ENCODE data around the gene S100A7A. TPM values are rescaled to one million over a fixed set of nuclear protein-coding genes. Genes with fewer than 3 reads are reported as not detected.
A peak's percentile ranks its signal among the peaks of the same experiment; 100 is the strongest.

S100A7A gene
- total and polyA plus RNA-seq, 2 of the 4 experiments (the other 2 are of a cell fraction), result not detected

DNA sequence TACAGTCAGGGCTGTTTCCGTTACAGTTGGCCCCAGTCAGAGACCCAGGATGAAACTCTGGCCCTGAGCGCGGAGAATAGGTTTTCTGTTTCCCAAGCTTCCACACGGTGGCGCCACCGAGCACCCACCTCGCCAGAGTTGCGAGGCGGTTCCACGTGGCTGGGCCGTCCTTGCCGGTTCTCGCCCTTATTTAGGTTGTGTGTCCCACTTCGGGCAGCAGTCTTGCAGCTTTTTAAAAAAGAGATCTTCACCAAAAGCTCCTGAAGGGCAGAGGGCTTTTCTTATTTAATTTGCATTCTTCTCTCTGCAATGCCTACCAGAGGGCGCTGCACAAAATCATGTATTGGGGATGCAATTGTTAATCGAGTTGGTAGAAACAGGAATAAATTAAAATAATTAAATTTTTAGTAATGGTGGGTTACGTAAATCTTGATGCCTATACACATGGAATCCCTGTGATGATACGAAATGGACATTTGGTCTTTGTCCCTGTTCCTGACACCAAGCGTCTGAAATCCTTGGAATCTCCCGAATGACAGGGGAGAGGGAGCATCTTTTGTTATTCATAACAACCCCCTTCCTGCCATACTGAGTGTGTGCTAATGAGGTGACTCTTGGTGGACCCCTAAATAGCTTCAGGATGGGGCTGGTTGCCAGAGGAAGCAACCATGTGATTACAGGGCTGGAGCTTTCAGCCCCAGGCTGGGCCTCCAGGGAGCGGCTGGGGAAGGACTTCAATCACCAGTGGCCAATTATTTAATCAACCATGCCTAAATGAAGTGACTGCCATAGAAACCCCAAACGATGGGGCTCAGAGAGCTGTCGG lies 49.7 kb downstream of the S100A7A start (continued):
- TF ChIP-seq RCOR1 (IDR thresholded peaks at IDR 0.05; ENCODE audit: insufficient replicate concordance, low read length) (no peak), POLR2A (IDR thresholded peaks at IDR 0.05; ENCODE audit: low read depth, low read length) (no peak)

DNA sequence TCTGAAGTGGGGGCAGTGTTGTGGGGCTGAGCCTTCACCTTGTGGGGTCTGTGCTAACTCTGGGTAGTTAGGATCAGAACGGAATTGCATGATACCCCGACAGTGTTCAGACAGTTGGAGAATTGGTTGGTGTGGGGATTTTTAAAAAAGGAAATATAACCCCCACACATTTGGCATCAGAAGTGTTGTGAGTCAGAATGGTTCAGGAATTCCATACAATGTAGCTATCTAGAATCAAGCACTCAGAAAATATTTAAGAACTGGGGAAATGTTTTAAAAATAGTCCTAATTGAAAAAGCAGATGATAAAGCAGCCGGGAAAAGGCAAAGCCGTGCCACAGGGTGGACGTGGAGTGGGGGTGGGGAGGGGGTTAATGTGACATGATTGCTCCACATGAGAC lies 50.6 kb downstream of the S100A7A start:
- H3K79me1 ChIP-seq (ENCODE audit: low read depth in 1 of 2, low read length in 2 of 2), result no peaks in the 10 kb centered on the region
- POLR2A ChIA-PET (ENCODE audit: unreplicated experiment), result no interaction called here
- H2BK120ac ChIP-seq (ENCODE audit: low read depth, low read length), result no peak overlapping the region
- H3K4ac ChIP-seq (ENCODE audit: low read depth, low read length), result no peak overlapping the region
- H3K4me1 ChIP-seq (ENCODE audit: control insufficient read depth, insufficient read depth, low read length), result no peaks in the 10 kb centered on the region
- H3K4me3 ChIP-seq (ENCODE audit: insufficient read depth, low read depth, low read length), result no peak overlapping the region
- peaks cover 1% of the 10 kb centered on the region; the same call in 1 of the 2 replicates for H3K9me3 ChIP-seq (ENCODE audit: control insufficient read depth, insufficient read depth, low read length)
- H3K27me3 ChIP-seq (ENCODE audit: control insufficient read depth, insufficient read depth, low read length), result peaks cover 8% of the 10 kb centered on the region
- no peak overlapping the region for H2AK5ac ChIP-seq (ENCODE audit: low read depth, low read length)
- no peaks in the 10 kb centered on the region for H3K36me3 ChIP-seq (ENCODE audit: control insufficient read depth, insufficient read depth, low read length)
- H3K9me1 ChIP-seq (ENCODE audit: insufficient read depth, low read length), result no peaks in the 10 kb centered on the region
- dilution Hi-C loops (cut with HindIII; ENCODE audit: low sequenced_read_pairs, unreplicated experiment) (no loop called here), intact Hi-C loops (cut with micrococcal nuclease) (no loop called here), in situ Hi-C loops (cut with MboI; ENCODE audit: low sequenced_read_pairs) (no loop called here)
- H3K27ac ChIP-seq (ENCODE audit: insufficient read depth, low read length), result no peak overlapping the region
- no peak overlapping the region for H4K8ac ChIP-seq (ENCODE audit: low read depth in 2 of 2, low read length in 2 of 2)
- CTCF ChIA-PET, result interaction anchor here (0.6 kb wide), 1 partner anchor 21 kb away, joined by 3 read pairs; no protein-coding TSS in a partner anchor
- TF ChIP-seq, protein P1, sequence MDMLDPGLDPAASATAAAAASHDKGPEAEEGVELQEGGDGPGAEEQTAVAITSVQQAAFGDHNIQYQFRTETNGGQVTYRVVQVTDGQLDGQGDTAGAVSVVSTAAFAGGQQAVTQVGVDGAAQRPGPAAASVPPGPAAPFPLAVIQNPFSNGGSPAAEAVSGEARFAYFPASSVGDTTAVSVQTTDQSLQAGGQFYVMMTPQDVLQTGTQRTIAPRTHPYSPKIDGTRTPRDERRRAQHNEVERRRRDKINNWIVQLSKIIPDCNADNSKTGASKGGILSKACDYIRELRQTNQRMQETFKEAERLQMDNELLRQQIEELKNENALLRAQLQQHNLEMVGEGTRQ (IDR thresholded peaks at IDR 0.05; ENCODE audit: low read depth, low read length), result no peak
- TF ChIP-seq BHLHE40 (IDR thresholded peaks at IDR 0.05; ENCODE audit: low read depth, low read length) (no peak), MXI1 (IDR thresholded peaks at IDR 0.05; ENCODE audit: borderline replicate concordance, low read depth, low read length) (no peak), FOS (IDR thresholded peaks at IDR 0.05; ENCODE audit: low read depth, low read length) (no peak)
- no peak overlapping the region for H2AK9ac ChIP-seq (replicated peaks; ENCODE audit: low read depth, low read length, poor library complexity)
- no peak overlapping the region for H3K23ac ChIP-seq (ENCODE audit: low read depth, low read length)
- H4K20me1 ChIP-seq (ENCODE audit: insufficient read depth, low read length), result no peaks in the 10 kb centered on the region
- no peak overlapping the region for H4K91ac ChIP-seq (ENCODE audit: insufficient read depth, low read depth, low read length)
- WGBS, 2 experiments (ENCODE audit: extremely low coverage in 2 of 2, insufficient read length in 1 of 2), result 0% methylated on average over 1 of the region's 5 CpGs; no CpG with 5 or more reads in 1 of the 2 experiments
- DNase-seq (peak; percentile 36), ATAC-seq (ENCODE audit: low read depth) (peak; percentile 17)
- no peak overlapping the region for H4K5ac ChIP-seq (ENCODE audit: low read depth, low read length)
- H2BK15ac ChIP-seq (ENCODE audit: low read depth, low read length), result no peak overlapping the region
- no peak overlapping the region for H2BK20ac ChIP-seq (ENCODE audit: low read depth, low read length)
- no peak overlapping the region for H3K4me2 ChIP-seq (ENCODE audit: low read depth, low read length)
- H3K18ac ChIP-seq (ENCODE audit: low read depth, low read length), result no peak overlapping the region
- no peak overlapping the region for H2BK5ac ChIP-seq (ENCODE audit: low read depth, low read length, poor library complexity, severe bottlenecking)
- BruUV-seq (replicated peaks), result no TSS peak
- no peak overlapping the region for H3K56ac ChIP-seq (ENCODE audit: extremely low read depth, insufficient read depth, low read length)
- no peak overlapping the region for H3K14ac ChIP-seq (replicated peaks; ENCODE audit: low read depth, low read length)
- H3K9ac ChIP-seq (ENCODE audit: low read depth, low read length), result no peak overlapping the region
- no peak overlapping the region for H2AFZ ChIP-seq (replicated peaks; ENCODE audit: low read length, poor library complexity)

Measured in IMR-90 (cell line).